ENCODE measurements around the gene KATNAL2.

- TF ChIP-seq POLR2A (IDR thresholded peaks at IDR 0.05; ENCODE audit: low read length) (no peak), GATA1 (IDR thresholded peaks at IDR 0.05; ENCODE audit: low read depth, low read length) (no peak)
Measured at GRCh38 chr18:47036298-47036874, 119.0 kb downstream of the KATNAL2 start.
